Measurements from ENCODE around the gene DCC.
A peak's percentile ranks its signal among the peaks of the same experiment; 100 is the strongest.

The DCC gene, protein sequence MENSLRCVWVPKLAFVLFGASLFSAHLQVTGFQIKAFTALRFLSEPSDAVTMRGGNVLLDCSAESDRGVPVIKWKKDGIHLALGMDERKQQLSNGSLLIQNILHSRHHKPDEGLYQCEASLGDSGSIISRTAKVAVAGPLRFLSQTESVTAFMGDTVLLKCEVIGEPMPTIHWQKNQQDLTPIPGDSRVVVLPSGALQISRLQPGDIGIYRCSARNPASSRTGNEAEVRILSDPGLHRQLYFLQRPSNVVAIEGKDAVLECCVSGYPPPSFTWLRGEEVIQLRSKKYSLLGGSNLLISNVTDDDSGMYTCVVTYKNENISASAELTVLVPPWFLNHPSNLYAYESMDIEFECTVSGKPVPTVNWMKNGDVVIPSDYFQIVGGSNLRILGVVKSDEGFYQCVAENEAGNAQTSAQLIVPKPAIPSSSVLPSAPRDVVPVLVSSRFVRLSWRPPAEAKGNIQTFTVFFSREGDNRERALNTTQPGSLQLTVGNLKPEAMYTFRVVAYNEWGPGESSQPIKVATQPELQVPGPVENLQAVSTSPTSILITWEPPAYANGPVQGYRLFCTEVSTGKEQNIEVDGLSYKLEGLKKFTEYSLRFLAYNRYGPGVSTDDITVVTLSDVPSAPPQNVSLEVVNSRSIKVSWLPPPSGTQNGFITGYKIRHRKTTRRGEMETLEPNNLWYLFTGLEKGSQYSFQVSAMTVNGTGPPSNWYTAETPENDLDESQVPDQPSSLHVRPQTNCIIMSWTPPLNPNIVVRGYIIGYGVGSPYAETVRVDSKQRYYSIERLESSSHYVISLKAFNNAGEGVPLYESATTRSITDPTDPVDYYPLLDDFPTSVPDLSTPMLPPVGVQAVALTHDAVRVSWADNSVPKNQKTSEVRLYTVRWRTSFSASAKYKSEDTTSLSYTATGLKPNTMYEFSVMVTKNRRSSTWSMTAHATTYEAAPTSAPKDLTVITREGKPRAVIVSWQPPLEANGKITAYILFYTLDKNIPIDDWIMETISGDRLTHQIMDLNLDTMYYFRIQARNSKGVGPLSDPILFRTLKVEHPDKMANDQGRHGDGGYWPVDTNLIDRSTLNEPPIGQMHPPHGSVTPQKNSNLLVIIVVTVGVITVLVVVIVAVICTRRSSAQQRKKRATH (N-terminal part only)

GRCh38 chr18:52339891-52340371 lies at the start of gene DCC:
Gene DCC (plus strand): TSS chr18:52340197. CDS start chr18:52340788, 591 bp downstream.
- Histone ChIP-seq H3K27me3 (ENCODE audit: control insufficient read depth in 2 of 2, insufficient read depth in 2 of 2, low read length in 2 of 2) (peaks cover 17 to 21% of the 10 kb centered on the region in 2 donors), H3K9ac (ENCODE audit: low read depth in 1 of 2, low read length in 2 of 2) (no peak within 1 kb of the TSS), H3K9me3 (ENCODE audit: control insufficient read depth in 2 of 2, low read length in 2 of 2) (no peaks in the 10 kb centered on the region), H3K27ac (ENCODE audit: low read depth in 2 of 2, low read length in 2 of 2) (no peak within 1 kb of the TSS), H3K36me3 (ENCODE audit: control insufficient read depth in 2 of 2, insufficient read depth in 2 of 2, low read length in 2 of 2) (no peaks in the 10 kb centered on the region), H3K4me3 (ENCODE audit: low read length in 2 of 2) (peak within 1 kb of the TSS; percentile 2 to 61), H3K4me1 (ENCODE audit: control insufficient read depth in 2 of 2, insufficient read depth in 2 of 2, low read length in 2 of 2) (no peaks in the 10 kb centered on the region)

- Histone ChIP-seq H3K4me3 (ENCODE audit: low read length in 2 of 2) (no peak overlapping the region), H3K27ac (ENCODE audit: low read depth in 2 of 2, low read length in 2 of 2) (no peak overlapping the region), H3K9me3 (ENCODE audit: control insufficient read depth in 2 of 2, low read length in 2 of 2) (no peaks in the 10 kb centered on the region), H3K4me1 (ENCODE audit: control insufficient read depth in 2 of 2, insufficient read depth in 2 of 2, low read length in 2 of 2) (no peaks in the 10 kb centered on the region), H3K9ac (ENCODE audit: low read depth in 1 of 2, low read length in 2 of 2) (no peak overlapping the region), H3K36me3 (ENCODE audit: control insufficient read depth in 2 of 2, insufficient read depth in 2 of 2, low read length in 2 of 2) (no peaks in the 10 kb centered on the region), H3K27me3 (ENCODE audit: control insufficient read depth in 2 of 2, insufficient read depth in 2 of 2, low read length in 2 of 2) (no peaks in the 10 kb centered on the region)
These were observed 29.3 kb upstream of the DCC start for GRCh38 chr18:52310651-52311050.

- no peaks in the 10 kb centered on the region for H3K27me3 ChIP-seq (ENCODE audit: control insufficient read depth in 2 of 2, insufficient read depth in 2 of 2, low read length in 2 of 2)
- H3K9me3 ChIP-seq (ENCODE audit: control insufficient read depth in 2 of 2, low read length in 2 of 2), result no peaks in the 10 kb centered on the region
- H3K36me3 ChIP-seq (ENCODE audit: control insufficient read depth in 2 of 2, insufficient read depth in 2 of 2, low read length in 2 of 2), result no peaks in the 10 kb centered on the region
- no peaks in the 10 kb centered on the region for H3K4me1 ChIP-seq (ENCODE audit: control insufficient read depth in 2 of 2, insufficient read depth in 2 of 2, low read length in 2 of 2)
- H3K27ac ChIP-seq (ENCODE audit: low read depth in 2 of 2, low read length in 2 of 2), result no peak overlapping the region
- H3K4me3 ChIP-seq (ENCODE audit: low read length in 2 of 2), result no peak overlapping the region
- no peak overlapping the region for H3K9ac ChIP-seq (ENCODE audit: low read depth in 1 of 2, low read length in 2 of 2)
These were observed 28.7 kb upstream of the DCC start for GRCh38 chr18:52311331-52311730.

- H3K9ac ChIP-seq (ENCODE audit: low read depth in 1 of 2, low read length in 2 of 2), result no peak overlapping the region
- H3K4me1 ChIP-seq (ENCODE audit: control insufficient read depth in 2 of 2, insufficient read depth in 2 of 2, low read length in 2 of 2), result no peaks in the 10 kb centered on the region
- no peak overlapping the region for H3K27ac ChIP-seq (ENCODE audit: low read depth in 2 of 2, low read length in 2 of 2)
- no peak overlapping the region for H3K4me3 ChIP-seq (ENCODE audit: low read length in 2 of 2)
- no peaks in the 10 kb centered on the region for H3K36me3 ChIP-seq (ENCODE audit: control insufficient read depth in 2 of 2, insufficient read depth in 2 of 2, low read length in 2 of 2)
- no peaks in the 10 kb centered on the region for H3K27me3 ChIP-seq (ENCODE audit: control insufficient read depth in 2 of 2, insufficient read depth in 2 of 2, low read length in 2 of 2)
- H3K9me3 ChIP-seq (ENCODE audit: control insufficient read depth in 2 of 2, low read length in 2 of 2), result no peaks in the 10 kb centered on the region
These were observed 27.7 kb upstream of the DCC start for GRCh38 chr18:52312346-52312745.

GRCh38 chr18:52313213-52313612 lies 26.8 kb upstream of the DCC start:
- Histone ChIP-seq H3K36me3 (ENCODE audit: control insufficient read depth in 2 of 2, insufficient read depth in 2 of 2, low read length in 2 of 2) (no peaks in the 10 kb centered on the region), H3K9me3 (ENCODE audit: control insufficient read depth in 2 of 2, low read length in 2 of 2) (no peaks in the 10 kb centered on the region), H3K4me3 (ENCODE audit: low read length in 2 of 2) (no peak overlapping the region), H3K27me3 (ENCODE audit: control insufficient read depth in 2 of 2, insufficient read depth in 2 of 2, low read length in 2 of 2) (no peaks in the 10 kb centered on the region), H3K27ac (ENCODE audit: low read depth in 2 of 2, low read length in 2 of 2) (no peak overlapping the region), H3K9ac (ENCODE audit: low read depth in 1 of 2, low read length in 2 of 2) (no peak overlapping the region), H3K4me1 (ENCODE audit: control insufficient read depth in 2 of 2, insufficient read depth in 2 of 2, low read length in 2 of 2) (no peaks in the 10 kb centered on the region)

- H3K9me3 ChIP-seq (ENCODE audit: control insufficient read depth in 2 of 2, low read length in 2 of 2), result no peaks in the 10 kb centered on the region
- H3K4me3 ChIP-seq (ENCODE audit: low read length in 2 of 2), result no peak overlapping the region
- H3K36me3 ChIP-seq (ENCODE audit: control insufficient read depth in 2 of 2, insufficient read depth in 2 of 2, low read length in 2 of 2), result no peaks in the 10 kb centered on the region
- H3K4me1 ChIP-seq (ENCODE audit: control insufficient read depth in 2 of 2, insufficient read depth in 2 of 2, low read length in 2 of 2), result no peaks in the 10 kb centered on the region
- H3K27ac ChIP-seq (ENCODE audit: low read depth in 2 of 2, low read length in 2 of 2), result no peak overlapping the region
- no peaks in the 10 kb centered on the region for H3K27me3 ChIP-seq (ENCODE audit: control insufficient read depth in 2 of 2, insufficient read depth in 2 of 2, low read length in 2 of 2)
- no peak overlapping the region for H3K9ac ChIP-seq (ENCODE audit: low read depth in 1 of 2, low read length in 2 of 2)
These were observed 20.5 kb upstream of the DCC start for GRCh38 chr18:52319424-52319983.

GRCh38 chr18:52322307-52322706 lies 17.7 kb upstream of the DCC start:
- H3K36me3 ChIP-seq (ENCODE audit: control insufficient read depth in 2 of 2, insufficient read depth in 2 of 2, low read length in 2 of 2), result no peaks in the 10 kb centered on the region
- no peak overlapping the region for H3K4me3 ChIP-seq (ENCODE audit: low read length in 2 of 2)
- H3K9ac ChIP-seq (ENCODE audit: low read depth in 1 of 2, low read length in 2 of 2), result no peak overlapping the region
- no peaks in the 10 kb centered on the region for H3K27me3 ChIP-seq (ENCODE audit: control insufficient read depth in 2 of 2, insufficient read depth in 2 of 2, low read length in 2 of 2)
- no peak overlapping the region for H3K27ac ChIP-seq (ENCODE audit: low read depth in 2 of 2, low read length in 2 of 2)
- H3K4me1 ChIP-seq (ENCODE audit: control insufficient read depth in 2 of 2, insufficient read depth in 2 of 2, low read length in 2 of 2), result no peaks in the 10 kb centered on the region
- H3K9me3 ChIP-seq (ENCODE audit: control insufficient read depth in 2 of 2, low read length in 2 of 2), result no peaks in the 10 kb centered on the region

DNA sequence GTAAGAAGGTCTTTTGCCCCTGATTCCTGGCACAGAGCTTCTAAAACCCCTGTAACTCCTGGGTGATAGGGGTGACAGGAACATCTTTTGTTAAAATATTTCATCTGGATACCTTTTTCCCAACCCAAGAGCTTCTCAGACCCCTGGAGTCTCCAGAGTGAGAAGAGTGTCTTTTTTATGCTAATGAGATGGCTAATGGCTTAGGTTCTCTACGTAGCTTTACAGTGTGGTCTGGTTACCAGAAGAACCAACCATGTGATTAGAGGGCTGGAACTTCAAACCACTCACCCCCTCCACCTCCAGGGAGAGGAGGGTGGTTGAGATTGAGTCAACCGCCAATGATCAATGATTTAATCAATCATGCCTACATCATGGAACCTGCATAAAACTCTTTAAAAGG lies 16.2 kb upstream of the DCC start:
- H3K9ac ChIP-seq (ENCODE audit: low read depth in 1 of 2, low read length in 2 of 2), result no peak overlapping the region
- no peaks in the 10 kb centered on the region for H3K4me1 ChIP-seq (ENCODE audit: control insufficient read depth in 2 of 2, insufficient read depth in 2 of 2, low read length in 2 of 2)
- H3K27ac ChIP-seq (ENCODE audit: low read depth in 2 of 2, low read length in 2 of 2), result no peak overlapping the region
- no peaks in the 10 kb centered on the region for H3K36me3 ChIP-seq (ENCODE audit: control insufficient read depth in 2 of 2, insufficient read depth in 2 of 2, low read length in 2 of 2)
- no peaks in the 10 kb centered on the region for H3K9me3 ChIP-seq (ENCODE audit: control insufficient read depth in 2 of 2, low read length in 2 of 2)
- no peaks in the 10 kb centered on the region for H3K27me3 ChIP-seq (ENCODE audit: control insufficient read depth in 2 of 2, insufficient read depth in 2 of 2, low read length in 2 of 2)
- no peak overlapping the region for H3K4me3 ChIP-seq (ENCODE audit: low read length in 2 of 2)

- no peak overlapping the region for H3K27ac ChIP-seq (ENCODE audit: low read depth in 2 of 2, low read length in 2 of 2)
- no peaks in the 10 kb centered on the region for H3K9me3 ChIP-seq (ENCODE audit: control insufficient read depth in 2 of 2, low read length in 2 of 2)
- no peaks in the 10 kb centered on the region for H3K4me1 ChIP-seq (ENCODE audit: control insufficient read depth in 2 of 2, insufficient read depth in 2 of 2, low read length in 2 of 2)
- H3K4me3 ChIP-seq (ENCODE audit: low read length in 2 of 2), result no peak overlapping the region
- no peak overlapping the region for H3K9ac ChIP-seq (ENCODE audit: low read depth in 1 of 2, low read length in 2 of 2)
- no peaks in the 10 kb centered on the region for H3K27me3 ChIP-seq (ENCODE audit: control insufficient read depth in 2 of 2, insufficient read depth in 2 of 2, low read length in 2 of 2)
- no peaks in the 10 kb centered on the region for H3K36me3 ChIP-seq (ENCODE audit: control insufficient read depth in 2 of 2, insufficient read depth in 2 of 2, low read length in 2 of 2)
These were observed 14.0 kb upstream of the DCC start for GRCh38 chr18:52325997-52326396.
